K562 (cell line): ENCODE measurements around the gene FN3K. TPM values are rescaled to one million over a fixed set of nuclear protein-coding genes. Genes with fewer than 3 reads are reported as not detected.

Experiments
- CAMTA2 ChIP-seq: fragments of 250-450 bp; sonication (Bioruptor Pico); conservative IDR thresholded peaks from 2 replicates; pipeline ENCODE4 v1.5.1; 2022
- CBX2 ChIP-seq: fragments of 200-600 bp; sonication (generic); IDR thresholded peaks from one replicate; pipeline ENCODE4 v1.6.1; 2012; ENCODE audit warnings: mild to moderate bottlenecking, low read length, inconsistent platforms; ENCODE audit not compliant: insufficient read depth, poor library complexity, severe bottlenecking
- CXXC5 ChIP-seq: fragments of 250-450 bp; sonication (Bioruptor Pico); IDR thresholded peaks from 2 replicates; pipeline ENCODE4 v1.8.0; 2022; ENCODE audit warnings: inconsistent platforms, mild to moderate bottlenecking, moderate library complexity
- EP300 ChIP-seq: IDR thresholded peaks from 2 replicates; pipeline ENCODE4 v1.6.1; 2012; ENCODE audit warnings: low read length, improper control_type of control experiment
- HNRNPH1 ChIP-seq: fragments of 200-400 bp; formaldehyde crosslinking; optimal IDR thresholded peaks from 2 replicates; pipeline ENCODE3; 2017; ENCODE audit warnings: low read depth, mild to moderate bottlenecking, low read length, moderate library complexity
- HNRNPUL1 ChIP-seq: fragments of 200-400 bp; formaldehyde crosslinking; IDR thresholded peaks from 2 replicates; pipeline ENCODE4 v1.6.1; 2017; ENCODE audit warnings: low read length
- KDM1A ChIP-seq, 2 experiments: fragments of 450-650 bp; IDR thresholded peaks; 2 replicates each; pipeline ENCODE4 v1.6.1; 2016; ENCODE audit warnings: mild to moderate bottlenecking in 2 of 2
- KLF10 ChIP-seq: fragments of 250-450 bp; sonication (Bioruptor Pico); IDR thresholded peaks from 2 replicates; pipeline ENCODE4 v1.6.1; 2021; ENCODE audit warnings: matching md5 sums
- MYNN ChIP-seq, 2 experiments: sonication (generic); formaldehyde crosslinking in 1 of 2; IDR thresholded peaks; 2 replicates each; pipeline versions ENCODE4 v1.5.0 to v1.6.1; 2016 to 2020; ENCODE audit warnings: antibody characterized with exemption in 1 of 2, missing genetic modification reagents in 1 of 2
- PHTF2 ChIP-seq: fragments of 250-450 bp; sonication (Bioruptor Pico); IDR thresholded peaks from 2 replicates; pipeline ENCODE4 v1.5.0; 2021; ENCODE audit warnings: mild to moderate bottlenecking
- RAD21 ChIP-seq, 2 experiments: fragments of 250-450 bp in 1 of 2; fragments of 450-650 bp in 1 of 2; sonication (Bioruptor Pico) in 1 of 2; formaldehyde crosslinking in 1 of 2; IDR thresholded peaks in 1 of 2; conservative IDR thresholded peaks in 1 of 2; 2 replicates each; pipeline versions ENCODE4 v1.4.0 to v1.8.0; 2020 to 2022; ENCODE audit warnings: mild to moderate bottlenecking in 2 of 2, moderate library complexity in 1 of 2
- SNIP1 ChIP-seq: fragments of 450-650 bp; IDR thresholded peaks from 2 replicates; pipeline ENCODE4 v1.7.1; 2017; ENCODE audit warnings: low read depth, mild to moderate bottlenecking
- ZC3H11A ChIP-seq: IDR thresholded peaks from 2 replicates; pipeline ENCODE4 v1.6.1; 2012; ENCODE audit warnings: low read depth, low read length, improper control_type of control experiment
- ZNF124 ChIP-seq: sonication (generic); formaldehyde crosslinking; IDR thresholded peaks from 2 replicates; pipeline ENCODE4 v1.8.1; 2022; ENCODE audit warnings: missing genetic modification reagents
- ZNF384 ChIP-seq: IDR thresholded peaks from 2 replicates; pipeline ENCODE4 v1.6.1; 2012; ENCODE audit warnings: low read depth, low read length, improper control_type of control experiment
- ZNF707 ChIP-seq: fragments of 250-450 bp; sonication (Bioruptor Pico); conservative IDR thresholded peaks from 2 replicates; pipeline ENCODE4 v1.8.0; 2022; ENCODE audit warnings: inconsistent platforms, mild to moderate bottlenecking, moderate library complexity
- polyA plus RNA-seq, 8 experiments: library from polyadenylated mRNA; depleted of rRNA in 4 of 8; stranded (reverse) in 5 of 8; unstranded in 3 of 8; fragments of >200 nt; fragmentation: Nextera tagmentation in 2 of 8; fragmentation: Illumina TruSeq in 1 of 8; extraction: Ambion mirVana in 2 of 8; extraction: Trizol in 1 of 8; gene quantifications; 2 replicates each; pipeline versions ENCODE4 v1.2.1 to v1.2.3, GENCODE V29; 2011 to 2014; ENCODE audit warnings: inconsistent platforms in 1 of 8, missing spikeins in 1 of 8
- total RNA-seq, 7 experiments: library from RNA; depleted of rRNA in 6 of 7; stranded (reverse); fragments of >200 nt in 6 of 7; fragmentation: Illumina TruSeq in 2 of 7; extraction: Trizol in 2 of 7; gene quantifications; 2 replicates each; pipeline versions ENCODE4 v1.2.1 to v1.2.3, GENCODE V29; 2011 to 2021; ENCODE audit warnings: low replicate concordance in 1 of 7
- TF ChIP-seq, protein P1 (sequence below): fragments of 250-450 bp; sonication (Bioruptor Pico); IDR thresholded peaks from 2 replicates; pipeline ENCODE4 v1.9.0; 2021; ENCODE audit warnings: mild to moderate bottlenecking
- TF ChIP-seq, protein P2 (sequence below): fragments of 450-650 bp; formaldehyde crosslinking; IDR thresholded peaks from 2 replicates; pipeline ENCODE4 v1.4.0; 2020; ENCODE audit warnings: mild to moderate bottlenecking, moderate library complexity
- TF ChIP-seq, protein P3 (sequence below): sonication (generic); formaldehyde crosslinking; IDR thresholded peaks from 2 replicates; pipeline ENCODE4 v1.8.0; 2022; ENCODE audit warnings: mild to moderate bottlenecking, missing genetic modification reagents, borderline replicate concordance
- TF ChIP-seq, protein P4 (sequence below): fragments of 450-650 bp; IDR thresholded peaks from 2 replicates; pipeline ENCODE4 v1.6.1; 2017; ENCODE audit warnings: antibody characterized with exemption, mild to moderate bottlenecking
- TF ChIP-seq, protein P5 (sequence below): sonication (generic); formaldehyde crosslinking; IDR thresholded peaks from 2 replicates; pipeline ENCODE4 v1.5.0; 2020; ENCODE audit warnings: missing genetic modification reagents

The FN3K gene
- total and polyA plus RNA-seq, 9 of the 15 experiments (the other 6 are each of a cell fraction or from before 2014, with no cell fraction given): 0.08 to 22.7 (median 3.8) TPM

DNA sequence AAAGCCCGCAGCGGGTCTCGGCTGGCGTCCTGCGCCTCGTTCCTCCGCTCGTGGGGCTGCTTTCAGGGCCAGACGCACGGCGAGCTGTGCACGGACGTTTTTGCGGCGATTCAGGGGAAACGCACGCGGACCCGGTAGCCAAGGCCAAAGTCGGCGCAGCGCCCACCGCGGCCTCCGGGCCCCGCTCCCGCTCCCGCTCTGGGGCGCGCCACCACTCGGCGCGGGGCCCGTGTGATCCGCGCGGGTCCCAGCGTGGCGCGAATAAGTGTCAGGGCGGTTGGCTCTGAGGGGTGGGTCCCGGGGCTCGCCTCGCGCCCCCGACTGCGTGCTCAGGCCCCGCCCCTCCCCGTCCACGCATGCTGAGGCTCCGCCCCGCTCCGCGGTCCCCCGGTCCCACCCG lies 15.8 kb downstream of the FN3K start (continued):
- TF ChIP-seq, protein P1, sequence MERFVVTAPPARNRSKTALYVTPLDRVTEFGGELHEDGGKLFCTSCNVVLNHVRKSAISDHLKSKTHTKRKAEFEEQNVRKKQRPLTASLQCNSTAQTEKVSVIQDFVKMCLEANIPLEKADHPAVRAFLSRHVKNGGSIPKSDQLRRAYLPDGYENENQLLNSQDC (CRISPR knock-in tag): no peak
- no peak for TF ChIP-seq KDM1A (IDR thresholded peaks at IDR 0.05)
- TF ChIP-seq PHTF2: no peak
- no peak for TF ChIP-seq CAMTA2 (CRISPR knock-in tag)
- no peak for TF ChIP-seq ZNF384
- TF ChIP-seq, protein P2, sequence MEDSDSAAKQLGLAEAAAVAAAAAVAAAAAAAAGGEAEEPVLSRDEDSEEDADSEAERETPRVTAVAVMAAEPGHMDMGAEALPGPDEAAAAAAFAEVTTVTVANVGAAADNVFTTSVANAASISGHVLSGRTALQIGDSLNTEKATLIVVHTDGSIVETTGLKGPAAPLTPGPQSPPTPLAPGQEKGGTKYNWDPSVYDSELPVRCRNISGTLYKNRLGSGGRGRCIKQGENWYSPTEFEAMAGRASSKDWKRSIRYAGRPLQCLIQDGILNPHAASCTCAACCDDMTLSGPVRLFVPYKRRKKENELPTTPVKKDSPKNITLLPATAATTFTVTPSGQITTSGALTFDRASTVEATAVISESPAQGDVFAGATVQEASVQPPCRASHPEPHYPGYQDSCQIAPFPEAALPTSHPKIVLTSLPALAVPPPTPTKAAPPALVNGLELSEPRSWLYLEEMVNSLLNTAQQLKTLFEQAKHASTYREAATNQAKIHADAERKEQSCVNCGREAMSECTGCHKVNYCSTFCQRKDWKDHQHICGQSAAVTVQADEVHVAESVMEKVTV (CRISPR knock-in tag): no peak
- no peak for TF ChIP-seq HNRNPH1
- no peak for TF ChIP-seq ZNF707 (CRISPR knock-in tag)
- no peak for TF ChIP-seq EP300
- no peak for TF ChIP-seq RAD21 (CRISPR knock-in tag; conservative IDR thresholded peaks at IDR 0.05 in 1 of 2, IDR thresholded peaks at IDR 0.05 in 1 of 2)
- no peak for TF ChIP-seq HNRNPUL1
- no peak for TF ChIP-seq ZNF124 (CRISPR knock-in tag)
- TF ChIP-seq, protein P3, sequence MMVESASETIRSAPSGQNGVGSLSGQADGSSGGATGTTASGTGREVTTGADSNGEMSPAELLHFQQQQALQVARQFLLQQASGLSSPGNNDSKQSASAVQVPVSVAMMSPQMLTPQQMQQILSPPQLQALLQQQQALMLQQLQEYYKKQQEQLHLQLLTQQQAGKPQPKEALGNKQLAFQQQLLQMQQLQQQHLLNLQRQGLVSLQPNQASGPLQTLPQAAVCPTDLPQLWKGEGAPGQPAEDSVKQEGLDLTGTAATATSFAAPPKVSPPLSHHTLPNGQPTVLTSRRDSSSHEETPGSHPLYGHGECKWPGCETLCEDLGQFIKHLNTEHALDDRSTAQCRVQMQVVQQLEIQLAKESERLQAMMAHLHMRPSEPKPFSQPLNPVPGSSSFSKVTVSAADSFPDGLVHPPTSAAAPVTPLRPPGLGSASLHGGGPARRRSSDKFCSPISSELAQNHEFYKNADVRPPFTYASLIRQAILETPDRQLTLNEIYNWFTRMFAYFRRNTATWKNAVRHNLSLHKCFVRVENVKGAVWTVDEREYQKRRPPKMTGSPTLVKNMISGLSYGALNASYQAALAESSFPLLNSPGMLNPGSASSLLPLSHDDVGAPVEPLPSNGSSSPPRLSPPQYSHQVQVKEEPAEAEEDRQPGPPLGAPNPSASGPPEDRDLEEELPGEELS (CRISPR knock-in tag): no peak
- TF ChIP-seq ZC3H11A: no peak
- TF ChIP-seq CBX2: no peak
- TF ChIP-seq CXXC5 (CRISPR knock-in tag): no peak; the same call in none of the 2 replicates
- TF ChIP-seq, protein P4, sequence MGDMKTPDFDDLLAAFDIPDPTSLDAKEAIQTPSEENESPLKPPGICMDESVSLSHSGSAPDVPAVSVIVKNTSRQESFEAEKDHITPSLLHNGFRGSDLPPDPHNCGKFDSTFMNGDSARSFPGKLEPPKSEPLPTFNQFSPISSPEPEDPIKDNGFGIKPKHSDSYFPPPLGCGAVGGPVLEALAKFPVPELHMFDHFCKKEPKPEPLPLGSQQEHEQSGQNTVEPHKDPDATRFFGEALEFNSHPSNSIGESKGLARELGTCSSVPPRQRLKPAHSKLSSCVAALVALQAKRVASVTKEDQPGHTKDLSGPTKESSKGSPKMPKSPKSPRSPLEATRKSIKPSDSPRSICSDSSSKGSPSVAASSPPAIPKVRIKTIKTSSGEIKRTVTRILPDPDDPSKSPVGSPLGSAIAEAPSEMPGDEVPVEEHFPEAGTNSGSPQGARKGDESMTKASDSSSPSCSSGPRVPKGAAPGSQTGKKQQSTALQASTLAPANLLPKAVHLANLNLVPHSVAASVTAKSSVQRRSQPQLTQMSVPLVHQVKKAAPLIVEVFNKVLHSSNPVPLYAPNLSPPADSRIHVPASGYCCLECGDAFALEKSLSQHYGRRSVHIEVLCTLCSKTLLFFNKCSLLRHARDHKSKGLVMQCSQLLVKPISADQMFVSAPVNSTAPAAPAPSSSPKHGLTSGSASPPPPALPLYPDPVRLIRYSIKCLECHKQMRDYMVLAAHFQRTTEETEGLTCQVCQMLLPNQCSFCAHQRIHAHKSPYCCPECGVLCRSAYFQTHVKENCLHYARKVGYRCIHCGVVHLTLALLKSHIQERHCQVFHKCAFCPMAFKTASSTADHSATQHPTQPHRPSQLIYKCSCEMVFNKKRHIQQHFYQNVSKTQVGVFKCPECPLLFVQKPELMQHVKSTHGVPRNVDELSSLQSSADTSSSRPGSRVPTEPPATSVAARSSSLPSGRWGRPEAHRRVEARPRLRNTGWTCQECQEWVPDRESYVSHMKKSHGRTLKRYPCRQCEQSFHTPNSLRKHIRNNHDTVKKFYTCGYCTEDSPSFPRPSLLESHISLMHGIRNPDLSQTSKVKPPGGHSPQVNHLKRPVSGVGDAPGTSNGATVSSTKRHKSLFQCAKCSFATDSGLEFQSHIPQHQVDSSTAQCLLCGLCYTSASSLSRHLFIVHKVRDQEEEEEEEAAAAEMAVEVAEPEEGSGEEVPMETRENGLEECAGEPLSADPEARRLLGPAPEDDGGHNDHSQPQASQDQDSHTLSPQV: peak; percentile 23; the same call in 1 of the 2 replicates
- TF ChIP-seq, protein P5, sequence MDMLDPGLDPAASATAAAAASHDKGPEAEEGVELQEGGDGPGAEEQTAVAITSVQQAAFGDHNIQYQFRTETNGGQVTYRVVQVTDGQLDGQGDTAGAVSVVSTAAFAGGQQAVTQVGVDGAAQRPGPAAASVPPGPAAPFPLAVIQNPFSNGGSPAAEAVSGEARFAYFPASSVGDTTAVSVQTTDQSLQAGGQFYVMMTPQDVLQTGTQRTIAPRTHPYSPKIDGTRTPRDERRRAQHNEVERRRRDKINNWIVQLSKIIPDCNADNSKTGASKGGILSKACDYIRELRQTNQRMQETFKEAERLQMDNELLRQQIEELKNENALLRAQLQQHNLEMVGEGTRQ: no peak
- TF ChIP-seq KLF10 (CRISPR knock-in tag): no peak
- TF ChIP-seq SNIP1: no peak
- no peak for TF ChIP-seq MYNN (IDR thresholded peaks at IDR 0.05)
- no peak for TF ChIP-seq MYNN (CRISPR knock-in tag; IDR thresholded peaks at IDR 0.05)
